Sigmoid colon (tissue), 7 donors: ENCODE results near the gene OTOP2. TPM values are rescaled to one million over a fixed set of nuclear protein-coding genes. Genes with fewer than 3 reads are reported as not detected.

Experiments
- DNase-seq: peaks from one replicate; pipeline ENCODE4 v3.0.0-alpha.2; 2019
- H3K27ac ChIP-seq, 4 donors: fragments of 200-600 bp; sonication (generic); one replicate each; pipeline ENCODE4 v1.5.1; 2016 to 2019; ENCODE audit warnings: mild to moderate bottlenecking in 1 of 4
- H3K27me3 ChIP-seq, 3 donors: fragments of 200-600 bp; sonication (generic); one replicate each; pipeline ENCODE4 v1.5.1; 2019; ENCODE audit warnings: mild to moderate bottlenecking in 1 of 3
- H3K36me3 ChIP-seq, 4 donors: fragments of 200-600 bp; sonication (generic); one replicate each; pipeline ENCODE4 v1.5.1; 2016 to 2019
- H3K4me1 ChIP-seq, 4 donors: fragments of 200-600 bp; sonication (generic); one replicate each; pipeline ENCODE4 v1.5.1; 2017 to 2019
- H3K4me3 ChIP-seq, 4 donors: fragments of 200-600 bp; sonication (generic); one replicate each; pipeline ENCODE4 v1.5.1; 2017 to 2019; ENCODE audit warnings: mild to moderate bottlenecking in 2 of 4, moderate library complexity in 1 of 4
- H3K9me3 ChIP-seq, 4 donors: fragments of 200-600 bp in 3 of 4; sonication (generic) in 3 of 4; one replicate each; pipeline versions ENCODE4 v1.5.1 to v1.6.1; 2013 to 2019
- EP300 ChIP-seq, 4 donors: sonication (generic); formaldehyde crosslinking; IDR thresholded peaks; one replicate each; pipeline ENCODE4 v1.6.1; 2017; ENCODE audit warnings: antibody characterized with exemption in 4 of 4
- POLR2A ChIP-seq, 2 donors: fragments of 450-650 bp; IDR thresholded peaks; one replicate each; pipeline ENCODE4 v1.6.1; 2016; ENCODE audit warnings: antibody characterized with exemption in 2 of 2, mild to moderate bottlenecking in 2 of 2, moderate library complexity in 2 of 2
- POLR2AphosphoS5 ChIP-seq, 4 donors: sonication (generic); formaldehyde crosslinking; IDR thresholded peaks; one replicate each; pipeline ENCODE4 v1.6.1; 2017; ENCODE audit warnings: antibody characterized with exemption in 4 of 4
- WGBS, 2 donors: extraction: QIAGEN DNeasy Blood & Tissue Kit; methylation state at CpG; one replicate each; pipeline ENCODE4 v1.1.7; 2013; 5-methylcytosine and 5-hydroxymethylcytosine counted together
- intact Hi-C: fragments of 100-400 bp; cut with DNase I; formaldehyde crosslinking; loops from one replicate; pipeline ENCODE4 v1.15.1; 2023
- polyA plus RNA-seq, 3 donors: library from polyadenylated mRNA; stranded (reverse); fragments of 200-250 nt; gene quantifications; one replicate each; pipeline ENCODE4 v1.2.3, GENCODE V29; 2013
- total RNA-seq, 4 donors: library from RNA; depleted of rRNA; stranded (reverse); fragments of >200 nt; gene quantifications; one replicate each; pipeline ENCODE4 v1.1.0, GENCODE V29; 2016
- TF ChIP-seq, protein P1 (sequence below), 4 experiments: fragments of 450-650 bp in 3 of 4; fragments of 200-600 bp in 1 of 4; IDR thresholded peaks; one replicate each; pipeline ENCODE4 v1.5.1; 2016 to 2019; ENCODE audit warnings: antibody characterized with exemption in 4 of 4, mild to moderate bottlenecking in 3 of 4, moderate library complexity in 2 of 4
- donor health status: healthy with polysubstance abuse.
- donor health status: Bipolar disorder and iron deficiency.
- donor health status: healthy.

The OTOP2 gene, protein sequence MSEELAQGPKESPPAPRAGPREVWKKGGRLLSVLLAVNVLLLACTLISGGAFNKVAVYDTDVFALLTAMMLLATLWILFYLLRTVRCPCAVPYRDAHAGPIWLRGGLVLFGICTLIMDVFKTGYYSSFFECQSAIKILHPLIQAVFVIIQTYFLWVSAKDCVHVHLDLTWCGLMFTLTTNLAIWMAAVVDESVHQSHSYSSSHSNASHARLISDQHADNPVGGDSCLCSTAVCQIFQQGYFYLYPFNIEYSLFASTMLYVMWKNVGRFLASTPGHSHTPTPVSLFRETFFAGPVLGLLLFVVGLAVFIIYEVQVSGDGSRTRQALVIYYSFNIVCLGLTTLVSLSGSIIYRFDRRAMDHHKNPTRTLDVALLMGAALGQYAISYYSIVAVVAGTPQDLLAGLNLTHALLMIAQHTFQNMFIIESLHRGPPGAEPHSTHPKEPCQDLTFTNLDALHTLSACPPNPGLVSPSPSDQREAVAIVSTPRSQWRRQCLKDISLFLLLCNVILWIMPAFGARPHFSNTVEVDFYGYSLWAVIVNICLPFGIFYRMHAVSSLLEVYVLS
- total RNA-seq (under 1 TPM in 2 of 4 donors, not detected in 2; 0.36 to 0.55 TPM), polyA plus RNA-seq (10 to 100 TPM in 1 of 3 donors, 1 to 10 TPM in 2; 4.8 to 21.0 (median 9.5) TPM)

DNA sequence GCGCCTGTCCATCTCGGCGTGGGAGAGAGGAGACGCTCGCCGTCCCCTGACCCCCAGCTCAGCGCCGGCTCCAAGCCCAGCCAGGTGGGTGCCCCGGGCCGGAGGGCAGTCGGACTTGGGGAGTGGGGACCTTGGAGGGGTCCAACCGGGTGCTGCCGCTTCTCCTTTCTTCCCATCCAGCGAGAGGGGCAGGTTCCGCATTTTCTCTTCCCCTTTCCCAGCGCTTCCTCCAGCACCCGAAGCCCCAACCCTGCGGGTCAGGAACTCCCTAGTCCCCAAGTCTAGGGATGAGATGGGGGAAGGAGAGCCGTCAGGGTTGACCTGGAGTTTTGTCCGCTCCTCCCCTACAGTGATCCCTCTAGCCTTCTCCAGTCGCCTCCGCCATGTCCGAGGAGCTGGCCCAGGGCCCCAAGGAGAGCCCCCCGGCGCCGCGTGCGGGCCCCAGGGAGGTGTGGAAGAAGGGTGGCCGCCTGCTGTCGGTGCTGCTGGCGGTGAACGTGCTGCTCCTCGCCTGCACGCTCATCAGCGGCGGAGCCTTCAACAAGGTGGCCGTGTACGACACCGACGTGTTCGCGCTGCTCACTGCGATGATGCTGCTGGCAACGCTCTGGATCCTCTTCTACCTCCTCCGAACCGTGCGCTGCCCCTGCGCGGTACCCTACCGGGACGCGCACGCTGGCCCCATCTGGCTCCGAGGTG lies at the start of gene OTOP2:
Gene OTOP2 (plus strand): TSS at position 24 of the 699 bp plus-strand sequence. CDS start 360 bp downstream, at position 384.
- DNase-seq, result no peak
- no peaks in the 10 kb centered on the region for H3K36me3 ChIP-seq
- peak within 1 kb of the TSS; percentile 8 to 38 (median 30) for H3K4me3 ChIP-seq
- H3K4me1 ChIP-seq, result peaks cover 0 to 26% (median 22%) of the 10 kb centered on the region in 4 donors
- no peaks in the 10 kb centered on the region for H3K9me3 ChIP-seq
- peaks cover 36 to 92% (median 66%) of the 10 kb centered on the region in 3 donors for H3K27me3 ChIP-seq
- H3K27ac ChIP-seq, result no peak within 1 kb of the TSS
- intact Hi-C loops, result no loop called here
- WGBS, 2 donors, result 3 to 10% methylated on average over 54 of the region's 54 CpGs
- TF ChIP-seq EP300 (IDR thresholded peaks at IDR 0.05) (no peak), POLR2A (IDR thresholded peaks at IDR 0.05) (no peak), POLR2AphosphoS5 (IDR thresholded peaks at IDR 0.05) (no peak)
- TF ChIP-seq, protein P1, sequence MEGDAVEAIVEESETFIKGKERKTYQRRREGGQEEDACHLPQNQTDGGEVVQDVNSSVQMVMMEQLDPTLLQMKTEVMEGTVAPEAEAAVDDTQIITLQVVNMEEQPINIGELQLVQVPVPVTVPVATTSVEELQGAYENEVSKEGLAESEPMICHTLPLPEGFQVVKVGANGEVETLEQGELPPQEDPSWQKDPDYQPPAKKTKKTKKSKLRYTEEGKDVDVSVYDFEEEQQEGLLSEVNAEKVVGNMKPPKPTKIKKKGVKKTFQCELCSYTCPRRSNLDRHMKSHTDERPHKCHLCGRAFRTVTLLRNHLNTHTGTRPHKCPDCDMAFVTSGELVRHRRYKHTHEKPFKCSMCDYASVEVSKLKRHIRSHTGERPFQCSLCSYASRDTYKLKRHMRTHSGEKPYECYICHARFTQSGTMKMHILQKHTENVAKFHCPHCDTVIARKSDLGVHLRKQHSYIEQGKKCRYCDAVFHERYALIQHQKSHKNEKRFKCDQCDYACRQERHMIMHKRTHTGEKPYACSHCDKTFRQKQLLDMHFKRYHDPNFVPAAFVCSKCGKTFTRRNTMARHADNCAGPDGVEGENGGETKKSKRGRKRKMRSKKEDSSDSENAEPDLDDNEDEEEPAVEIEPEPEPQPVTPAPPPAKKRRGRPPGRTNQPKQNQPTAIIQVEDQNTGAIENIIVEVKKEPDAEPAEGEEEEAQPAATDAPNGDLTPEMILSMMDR (IDR thresholded peaks at IDR 0.05), result no peak

- Histone ChIP-seq H3K9me3 (no peaks in the 10 kb centered on the region), H3K27me3 (peaks cover 0 to 12% (median 0%) of the 10 kb centered on the region in 3 donors), H3K4me1 (peaks cover 0 to 20% (median 13%) of the 10 kb centered on the region in 4 donors), H3K36me3 (no peaks in the 10 kb centered on the region), H3K27ac (no peak overlapping the region), H3K4me3 (no peak overlapping the region)
- 96 to 98% methylated on average over 5 of the region's 5 CpGs for WGBS, 2 donors
- no peak for DNase-seq
- TF ChIP-seq, protein P1 (IDR thresholded peaks at IDR 0.05), result no peak
- TF ChIP-seq POLR2A (IDR thresholded peaks at IDR 0.05) (no peak), POLR2AphosphoS5 (IDR thresholded peaks at IDR 0.05) (no peak), EP300 (IDR thresholded peaks at IDR 0.05) (no peak)
- intact Hi-C loops, result loop anchor here (5.0 kb wide), 1 partner anchor 97 kb away; the partner anchor contains the start of gene NAT9
These were observed 49.4 kb upstream of the OTOP2 start for GRCh38 chr17:74874615-74875037.

GRCh38 chr17:74875155-74875976 lies 48.7 kb upstream of the OTOP2 start:
- H3K4me1 ChIP-seq, result peaks cover 0 to 20% (median 13%) of the 10 kb centered on the region in 4 donors
- H3K4me3 ChIP-seq, result no peak overlapping the region
- DNase-seq, result no peak
- no peaks in the 10 kb centered on the region for H3K9me3 ChIP-seq
- no peak overlapping the region for H3K27ac ChIP-seq
- intact Hi-C loops, result no loop called here
- WGBS, 2 donors, result 79 to 82% methylated on average over 5 of the region's 5 CpGs
- peaks cover 0 to 12% (median 0%) of the 10 kb centered on the region in 3 donors for H3K27me3 ChIP-seq
- no peaks in the 10 kb centered on the region for H3K36me3 ChIP-seq
- TF ChIP-seq, protein P1 (IDR thresholded peaks at IDR 0.05), result no peak
- TF ChIP-seq POLR2A (IDR thresholded peaks at IDR 0.05) (no peak), EP300 (IDR thresholded peaks at IDR 0.05) (no peak)

- WGBS, 2 donors, result 80 to 88% methylated on average over 6 of the region's 6 CpGs
- intact Hi-C loops, result no loop called here
- Histone ChIP-seq H3K4me3 (no peak overlapping the region), H3K9me3 (no peaks in the 10 kb centered on the region), H3K27me3 (peaks cover 0 to 12% (median 0%) of the 10 kb centered on the region in 3 donors), H3K4me1 (peaks cover 0 to 20% (median 13%) of the 10 kb centered on the region in 4 donors), H3K27ac (no peak overlapping the region), H3K36me3 (no peaks in the 10 kb centered on the region)
- no peak for DNase-seq
- TF ChIP-seq EP300 (IDR thresholded peaks at IDR 0.05), result no peak
- TF ChIP-seq POLR2AphosphoS5 (IDR thresholded peaks at IDR 0.05), result no peak
- no peak for TF ChIP-seq POLR2A (IDR thresholded peaks at IDR 0.05)
- TF ChIP-seq, protein P1 (IDR thresholded peaks at IDR 0.05), result no peak
These were observed 48.0 kb upstream of the OTOP2 start for GRCh38 chr17:74875977-74876593.
